ENCODE results near the gene REEP6.
"Not testable (repeated sequence)": the region's sequence is repeated elsewhere in the genome, so short reads cannot be mapped to it uniquely, and the experiment has no call there.

Gene REEP6

DNA sequence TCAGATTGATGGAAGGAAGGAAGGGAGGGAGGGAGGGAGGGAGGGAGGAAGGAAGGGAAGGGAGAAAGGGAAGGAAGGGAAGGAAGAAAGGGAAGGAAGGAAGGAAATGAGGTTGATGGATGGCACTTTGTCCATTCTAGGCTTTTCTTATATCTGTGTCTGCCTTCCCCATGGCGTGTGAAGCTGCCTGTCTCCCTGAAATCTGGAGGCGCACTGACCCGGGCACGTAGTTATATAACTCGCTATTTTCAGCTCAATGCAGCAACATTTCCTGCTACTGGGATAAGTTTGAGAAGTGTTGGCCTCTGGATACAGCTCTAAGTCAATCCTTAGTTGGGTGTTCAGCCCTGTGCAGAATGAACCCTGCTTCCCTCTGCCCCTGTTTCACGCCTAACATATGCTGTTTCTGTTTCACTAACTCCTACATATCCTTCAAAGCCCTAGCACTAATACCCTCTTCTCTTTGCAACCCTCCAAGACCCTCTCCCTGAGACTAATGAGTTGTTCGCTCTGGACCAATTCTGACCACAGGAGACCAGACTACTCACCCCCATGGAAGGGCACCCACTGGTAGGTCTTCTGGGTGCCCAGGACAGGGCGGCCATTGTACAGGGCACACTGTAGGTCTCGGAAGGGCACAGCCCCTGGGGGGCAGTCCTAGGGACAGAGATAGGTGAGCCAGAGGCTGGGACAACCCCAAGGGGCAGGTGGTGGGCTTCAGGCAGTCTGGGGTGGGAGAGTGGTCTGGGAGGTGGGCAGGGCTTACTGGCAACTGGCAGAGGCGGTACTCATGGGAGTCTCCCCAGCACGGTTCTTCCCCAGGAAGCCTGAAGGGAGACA is 18.8 kb downstream of the REEP6 start:
- DNase-seq, result no peak

DNA sequence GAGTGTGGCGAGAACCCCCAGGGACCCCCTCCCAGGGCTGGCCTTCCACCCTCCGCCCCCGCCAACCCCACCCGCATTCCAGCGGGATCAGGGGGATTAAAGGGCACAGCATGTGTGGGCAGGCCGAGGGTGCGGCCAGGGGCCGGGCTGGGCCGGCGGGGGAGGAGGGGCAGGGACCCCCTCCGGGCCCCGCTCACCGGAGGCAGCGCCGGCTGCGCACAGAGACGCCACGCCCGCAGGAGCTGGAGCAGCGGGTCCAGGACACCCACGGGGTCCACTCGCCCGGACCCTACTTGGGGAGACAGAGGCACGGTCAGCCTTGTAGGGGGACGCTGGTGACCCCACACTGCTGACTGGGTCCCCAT is 19.4 kb downstream of the REEP6 start:
- DNase-seq, result no peak

DNA sequence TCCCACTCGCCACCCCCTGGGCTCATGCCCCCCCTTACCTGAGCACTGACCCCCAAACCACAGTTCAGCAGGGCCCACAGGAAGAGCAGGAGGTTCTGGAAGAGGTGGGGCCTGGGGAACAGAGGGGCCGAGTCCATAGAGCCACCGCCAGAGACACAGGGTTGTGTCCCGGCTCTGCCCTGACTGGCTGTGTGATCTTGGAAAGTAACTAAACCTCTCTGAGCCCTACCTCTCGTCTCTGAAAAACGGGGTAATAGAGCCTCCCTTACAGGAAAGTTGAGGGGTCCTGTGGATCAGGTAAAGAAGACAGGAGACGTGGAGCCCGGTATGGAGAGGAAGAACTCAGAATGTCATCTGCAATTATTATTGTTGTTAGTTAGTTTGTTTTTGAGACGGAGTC is 19.8 kb downstream of the REEP6 start:
- DNase-seq, result no peak

DNA sequence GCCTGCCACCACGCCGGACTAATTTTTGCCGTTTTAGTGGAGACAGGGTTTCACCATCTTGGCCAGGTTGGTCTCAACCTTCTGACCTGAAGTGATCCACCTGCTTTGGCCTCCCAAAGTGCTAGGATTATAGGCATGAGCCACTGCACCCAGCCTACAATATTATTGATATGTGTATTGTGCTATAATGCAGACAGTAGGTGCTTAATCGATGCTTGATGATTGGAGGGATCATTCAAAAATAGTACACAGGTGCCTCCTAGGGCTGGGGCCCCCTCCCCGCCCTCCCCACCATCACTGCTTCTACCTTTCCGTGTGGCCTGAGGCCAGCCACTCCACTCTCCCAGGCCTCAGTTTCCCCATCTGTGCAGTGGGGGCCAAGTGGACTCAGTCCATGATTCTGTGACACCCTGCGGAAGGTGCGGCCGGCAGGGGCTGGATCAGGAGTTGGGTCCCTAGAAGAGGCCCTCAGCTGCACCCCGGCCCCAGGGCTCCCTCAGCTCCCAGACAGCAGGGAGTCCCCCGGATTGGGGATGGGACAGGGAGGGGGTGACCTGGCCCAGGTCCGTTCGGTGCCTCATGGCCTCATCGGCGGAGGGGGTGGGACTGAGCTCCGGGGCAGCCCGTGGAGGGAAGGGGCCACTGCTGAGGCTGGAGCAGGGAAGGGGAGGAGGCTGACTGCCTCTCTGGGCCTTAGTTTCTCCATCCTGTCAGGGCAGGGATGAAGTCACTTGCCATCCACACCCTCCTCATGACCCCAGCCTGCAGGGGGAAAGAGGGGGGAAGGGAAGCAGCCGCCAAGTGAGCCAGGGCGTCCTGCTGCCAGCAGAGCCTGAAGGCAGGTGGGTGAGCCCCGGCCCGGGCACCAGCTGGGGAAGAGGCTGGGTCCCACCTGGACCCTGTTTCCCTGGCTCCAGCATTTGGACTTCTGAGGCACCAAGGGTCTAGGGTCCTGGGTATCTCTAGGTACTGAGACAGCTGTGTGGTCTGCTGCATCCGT is 20.6 kb downstream of the REEP6 start:
- DNase-seq, result no peak

DNA sequence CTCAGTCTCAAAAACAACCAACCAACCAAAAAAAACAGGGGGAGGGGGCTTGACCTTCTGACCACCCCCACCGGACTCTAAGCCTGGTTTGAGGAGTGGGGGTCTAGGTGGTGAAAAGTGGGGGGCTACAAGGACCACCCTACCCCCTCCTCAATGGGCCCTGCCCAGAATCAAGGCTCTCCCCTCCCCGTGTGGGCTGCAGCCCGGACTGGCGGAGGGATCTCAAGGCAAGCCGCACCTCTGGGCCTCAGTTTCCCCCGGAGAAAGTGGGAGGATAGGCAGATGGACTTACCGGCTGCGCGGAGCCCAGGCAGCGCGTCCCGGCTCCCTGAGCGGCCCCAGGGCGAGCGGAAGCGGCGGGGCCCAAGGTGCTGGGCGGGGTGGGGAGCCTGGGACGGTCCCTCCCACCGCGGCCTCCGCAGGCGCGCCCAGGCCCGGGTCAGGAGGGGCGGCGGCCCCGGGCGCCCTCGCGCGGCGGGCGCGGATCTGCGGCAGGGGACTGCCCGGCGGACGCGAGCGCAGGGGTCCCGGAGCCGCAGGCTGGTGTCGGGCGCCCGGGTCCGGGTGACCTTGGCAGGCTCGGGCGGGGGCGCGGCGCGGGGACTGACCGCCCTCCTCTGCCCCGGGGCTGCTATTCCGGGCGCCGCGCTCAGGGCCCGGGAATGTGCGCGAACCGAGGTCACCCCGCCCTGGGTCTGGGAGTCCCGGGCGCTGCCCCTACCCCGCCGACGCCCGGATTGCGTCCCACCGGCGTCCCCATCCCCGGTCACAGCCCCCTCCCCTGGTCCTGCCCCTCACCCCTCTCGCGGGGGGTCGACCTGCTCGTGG is 21.9 kb downstream of the REEP6 start, which contains the start of gene ADAMTSL5:
Gene ADAMTSL5, minus strand, starts transcription at position 349 of the 828 bp plus-strand sequence. CDS start 2,076 bp downstream, outside the sequence.
- DNase-seq, result peak; percentile 68

DNA sequence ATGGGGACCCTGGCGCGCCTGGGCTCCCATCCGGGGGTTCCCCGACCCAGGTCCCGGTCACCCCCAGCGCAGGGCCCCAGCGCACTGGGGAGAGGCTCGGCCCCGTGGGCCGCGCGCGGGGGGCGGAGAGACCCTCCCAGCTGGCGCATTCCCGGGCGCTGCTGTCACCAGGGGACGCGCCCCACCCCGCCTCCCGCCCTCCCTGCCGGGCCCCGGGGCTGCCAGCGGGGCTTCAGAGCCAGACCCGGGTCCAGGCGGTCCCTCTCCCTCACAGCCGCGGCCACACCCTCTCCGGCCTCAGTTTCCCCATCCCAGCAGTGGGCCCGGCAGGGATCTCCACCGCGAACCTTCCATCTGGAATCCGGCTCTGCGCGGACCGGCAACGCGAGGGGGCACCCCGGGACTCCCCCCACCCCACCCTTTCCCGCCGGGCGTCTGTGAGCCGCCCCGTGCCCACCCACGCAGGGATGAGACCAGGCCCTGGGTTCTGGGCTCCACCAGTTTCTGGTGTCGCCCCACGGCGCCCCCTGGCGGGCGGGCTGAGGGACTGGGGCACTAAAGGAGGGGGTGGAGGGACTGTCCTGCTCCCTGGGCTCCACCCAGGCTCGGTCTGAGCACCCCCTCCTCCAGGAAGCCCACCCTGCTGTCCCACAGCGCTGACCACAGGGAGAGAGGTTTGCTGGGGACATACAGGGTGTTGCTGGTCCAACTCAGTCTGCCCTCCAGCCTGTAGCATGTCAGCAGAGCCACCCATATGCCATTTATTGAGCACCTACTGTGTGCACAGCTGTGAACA is 22.7 kb downstream of the REEP6 start:
- DNase-seq, result peak; percentile 73

DNA sequence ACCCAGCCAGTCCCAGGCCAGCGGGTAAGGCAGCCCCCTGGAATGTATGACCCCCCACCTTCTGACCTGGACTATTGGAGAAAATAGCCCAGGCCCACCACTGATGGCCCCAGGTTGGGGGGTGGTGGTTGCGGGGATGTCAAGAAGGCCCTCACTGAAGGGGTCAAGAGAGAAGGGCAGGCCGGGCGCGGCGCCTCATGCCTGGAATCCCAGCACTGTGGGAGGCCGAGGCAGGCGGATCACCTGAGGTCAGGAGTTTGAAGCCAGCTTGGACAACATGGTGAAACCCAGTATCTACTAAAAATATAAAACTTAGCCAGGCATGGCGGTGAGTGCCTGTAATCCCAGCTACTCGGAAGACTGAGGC is 23.3 kb downstream of the REEP6 start:
- no peak for DNase-seq

DNA sequence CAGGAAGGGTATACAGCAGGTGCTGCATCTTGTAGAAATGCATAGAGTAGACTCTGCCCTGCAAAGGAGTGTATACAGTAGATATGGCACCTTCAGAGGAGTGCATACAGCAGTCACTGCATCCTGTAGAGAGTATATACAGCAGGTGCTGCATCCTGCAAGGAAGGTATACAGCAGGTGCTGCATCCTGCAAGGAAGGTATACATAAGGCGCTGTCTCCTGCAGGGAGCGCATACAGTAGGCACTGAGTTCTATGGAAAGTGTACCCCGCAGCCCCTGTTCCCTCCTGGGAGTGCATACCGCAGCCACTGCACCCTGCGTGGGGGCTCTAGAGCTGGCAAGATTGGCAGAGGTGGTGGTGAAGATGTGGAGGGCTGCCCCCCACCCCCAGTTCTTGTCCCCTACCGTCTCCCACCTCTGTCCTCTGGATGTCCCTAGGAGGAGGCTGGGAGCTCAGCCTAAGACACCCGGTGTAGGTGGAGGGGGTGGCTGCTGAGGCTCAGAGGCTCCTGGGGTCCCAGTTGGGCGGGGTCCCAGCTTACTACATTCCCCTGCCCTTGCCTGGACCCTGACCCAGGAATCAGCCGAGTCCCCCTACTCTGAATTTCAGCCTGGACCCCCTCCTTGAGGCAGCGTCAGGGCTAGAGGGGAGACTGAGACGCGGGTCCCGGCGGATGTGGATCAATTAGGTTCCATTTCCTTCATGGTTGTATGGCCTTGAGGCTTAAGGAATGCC is 24.2 kb downstream of the REEP6 start:
- no peak for DNase-seq

DNA sequence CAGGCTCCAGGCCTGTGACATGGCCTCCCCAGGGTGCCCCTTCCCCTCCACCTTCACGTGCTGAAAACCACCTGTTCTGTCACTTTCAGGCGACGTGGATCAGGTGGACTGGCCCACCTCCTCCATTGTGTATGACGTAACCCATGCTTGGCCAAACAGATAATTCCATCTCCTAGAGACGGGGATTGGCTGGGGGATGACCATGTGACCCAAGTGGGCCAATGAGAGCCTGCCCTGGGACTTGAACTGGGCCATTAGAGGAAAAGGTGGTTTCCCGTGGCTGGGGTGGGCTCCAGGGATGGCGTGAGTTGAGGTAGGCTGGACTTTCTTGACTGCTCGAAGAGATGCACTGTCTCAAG is 25.4 kb downstream of the REEP6 start:
- no peak for DNase-seq

DNA sequence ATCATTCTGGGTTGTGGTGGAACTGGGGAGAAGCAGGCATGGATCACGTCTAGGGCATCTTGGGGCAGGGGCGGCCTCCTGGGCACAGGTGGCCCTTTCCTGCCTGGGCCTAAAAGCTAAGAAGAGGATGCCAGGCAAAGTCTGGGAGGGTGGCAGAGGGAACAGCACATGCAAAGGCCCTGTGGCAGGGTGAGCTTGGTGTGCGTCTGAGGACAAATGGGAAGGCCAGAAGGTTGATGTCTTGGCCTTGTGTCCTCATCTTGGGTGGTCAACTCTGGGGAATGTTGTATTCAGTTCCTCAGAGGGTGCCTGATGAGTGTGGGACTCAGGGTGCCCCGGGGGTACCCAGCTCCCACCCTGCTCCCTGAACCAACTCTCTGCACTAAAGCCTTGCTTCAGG is 27.5 kb downstream of the REEP6 start:
- no peak for DNase-seq

DNA sequence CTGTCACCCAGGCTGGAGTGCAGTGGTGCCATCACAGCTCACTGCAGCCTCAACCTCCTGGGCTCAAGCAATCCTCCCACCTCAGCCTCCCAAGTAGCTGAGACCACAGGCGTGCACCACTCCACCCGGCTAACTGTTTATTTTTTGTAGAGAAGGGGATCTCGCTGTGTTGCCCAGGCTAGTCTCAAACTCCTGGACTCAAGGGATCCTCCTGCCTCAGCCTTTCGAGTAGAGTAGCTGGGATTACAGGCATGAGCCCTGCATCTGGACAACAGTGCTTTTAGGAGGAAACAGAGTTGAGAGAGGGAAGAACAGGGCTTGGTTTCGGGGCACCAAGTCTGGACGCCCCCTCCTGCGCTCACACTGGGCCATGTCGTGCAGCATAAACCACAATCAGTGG is 28.8 kb downstream of the REEP6 start:
- not testable (repeated sequence) for DNase-seq

DNA sequence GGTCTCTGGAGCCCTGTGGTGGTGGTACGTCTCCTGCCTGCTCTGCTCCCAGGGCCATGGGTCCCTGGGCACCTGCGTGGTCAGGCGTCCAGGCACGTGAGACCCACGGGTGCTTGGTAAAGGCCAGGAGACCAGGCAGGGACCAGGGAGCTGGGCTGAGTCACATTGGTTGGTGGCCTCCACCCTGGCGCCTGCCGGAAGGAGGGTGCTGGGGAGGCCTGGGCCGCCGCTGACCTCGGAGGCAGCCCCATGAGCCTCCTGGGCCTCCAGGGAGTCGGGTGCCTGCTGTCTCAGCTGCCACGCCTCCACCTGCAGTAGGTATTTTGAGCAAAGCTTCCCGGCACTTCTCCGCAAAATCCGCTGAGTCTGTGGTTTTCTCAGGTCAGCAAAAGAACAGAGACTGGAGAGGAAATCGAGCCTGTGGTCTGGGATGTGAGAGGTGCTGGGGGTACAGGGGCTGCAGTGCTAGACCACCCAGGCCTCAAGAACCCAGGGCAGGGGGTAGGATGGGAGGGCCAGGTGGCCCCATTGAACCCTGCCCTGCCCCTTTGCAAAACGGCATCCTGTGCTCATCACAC is 29.3 kb downstream of the REEP6 start:
- DNase-seq, result no peak

DNA sequence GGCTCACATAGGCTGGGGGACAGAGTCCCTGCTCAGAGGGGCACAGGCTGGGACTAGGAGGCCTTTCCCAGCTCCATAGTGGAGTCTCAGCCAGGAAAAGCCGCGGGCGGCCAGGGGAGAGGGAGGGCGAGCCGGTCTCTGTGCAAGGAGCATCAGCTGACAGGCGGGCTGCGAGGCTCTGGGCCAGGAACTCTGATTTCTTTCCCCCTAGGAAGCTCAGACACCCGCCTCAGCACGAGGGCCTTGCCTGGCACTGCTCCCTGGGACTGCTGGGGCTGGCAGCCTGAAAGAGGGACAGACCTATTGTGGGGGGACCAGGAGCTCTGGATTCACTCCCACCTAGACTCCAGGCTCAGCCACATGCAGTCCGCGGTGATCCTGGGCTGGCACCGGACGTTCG is 30.7 kb downstream of the REEP6 start:
- no peak for DNase-seq

DNA sequence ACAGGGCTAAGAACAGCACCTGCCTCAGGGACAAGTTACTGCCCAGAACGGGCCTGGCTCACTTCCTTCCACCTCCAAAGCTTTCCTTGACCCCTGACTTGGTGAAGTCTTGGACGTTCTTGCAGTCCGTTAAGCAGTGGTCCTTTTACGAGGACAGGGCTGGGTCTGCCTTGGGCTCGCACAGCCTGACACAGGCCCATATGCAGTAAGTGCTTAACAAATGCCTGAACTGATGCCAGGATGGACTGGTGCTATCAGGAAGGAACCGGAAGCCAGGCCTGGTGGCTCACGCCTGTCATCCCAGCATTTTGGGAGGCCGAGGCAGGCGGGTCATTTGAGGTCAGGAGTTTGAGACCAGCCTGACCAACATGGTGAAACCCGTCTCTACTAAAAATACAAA is 31.1 kb downstream of the REEP6 start:
- no peak for DNase-seq

DNA sequence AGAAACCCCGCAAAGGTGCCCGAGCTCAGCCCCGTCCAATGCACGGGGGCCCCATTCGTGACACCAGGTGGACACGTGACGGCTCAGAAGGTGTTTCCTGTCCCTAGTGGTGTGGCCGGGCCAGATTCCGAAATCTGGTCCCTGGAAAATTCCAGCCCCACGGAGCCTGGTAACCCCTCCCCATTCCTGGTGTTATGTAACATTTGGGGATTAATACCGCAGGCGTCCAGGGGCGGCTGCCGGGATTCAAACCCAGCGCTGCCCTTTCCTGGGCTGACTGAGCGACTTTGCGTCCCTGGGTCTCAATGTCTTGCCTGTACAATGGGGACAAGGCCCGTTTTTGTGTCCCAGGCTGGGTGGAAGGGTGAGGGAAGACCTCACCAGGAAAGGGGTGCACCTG is 31.9 kb downstream of the REEP6 start:
- DNase-seq, result no peak

DNA sequence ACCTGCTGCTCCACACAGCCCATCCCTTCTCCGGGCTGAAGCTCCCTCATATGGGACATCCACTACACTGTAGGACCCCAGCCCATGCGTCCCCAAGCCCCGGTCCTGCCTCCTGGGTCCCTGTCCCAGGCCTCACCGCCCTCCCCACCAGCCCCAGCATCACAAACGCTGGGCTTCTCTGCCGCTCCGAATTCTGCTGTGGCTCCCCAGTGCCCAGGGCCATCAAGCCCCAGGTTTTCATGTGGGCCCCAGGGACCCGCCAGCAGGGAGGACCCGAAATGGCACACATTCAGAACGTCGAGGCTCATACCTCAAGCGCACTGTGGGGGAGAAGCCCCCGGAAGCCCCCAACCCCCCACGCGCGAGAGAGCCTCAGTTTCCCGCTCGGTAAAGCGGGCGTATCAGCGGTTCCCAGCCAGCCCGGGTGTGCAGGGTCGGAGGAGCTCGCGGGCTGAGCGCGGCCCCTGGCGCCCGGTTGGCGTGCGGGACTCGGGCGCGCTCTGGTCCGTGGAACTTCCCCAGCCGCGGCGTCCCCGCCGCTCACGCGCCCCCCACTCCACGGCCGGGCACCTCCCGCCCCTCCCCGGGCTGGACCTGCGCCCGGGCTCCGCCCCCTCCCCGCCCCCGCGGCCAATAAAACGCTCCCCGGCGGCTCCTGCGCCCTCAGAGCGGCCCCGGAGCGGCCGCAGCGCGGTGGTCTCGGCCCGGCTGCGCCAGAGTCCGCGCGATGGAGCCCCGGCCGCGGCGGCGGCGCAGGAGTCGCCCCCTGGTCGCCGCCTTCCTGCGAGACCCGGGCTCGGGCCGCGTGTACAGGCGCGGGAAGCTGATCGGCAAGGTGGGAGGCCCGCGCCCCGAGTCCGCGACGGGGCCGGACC is 32.7 kb downstream of the REEP6 start, which contains the start of gene PLK5:
Gene PLK5, plus strand, starts transcription at position 666 of the 875 bp plus-strand sequence. CDS start 2,920 bp downstream, outside the sequence.
- no peak for DNase-seq

DNA sequence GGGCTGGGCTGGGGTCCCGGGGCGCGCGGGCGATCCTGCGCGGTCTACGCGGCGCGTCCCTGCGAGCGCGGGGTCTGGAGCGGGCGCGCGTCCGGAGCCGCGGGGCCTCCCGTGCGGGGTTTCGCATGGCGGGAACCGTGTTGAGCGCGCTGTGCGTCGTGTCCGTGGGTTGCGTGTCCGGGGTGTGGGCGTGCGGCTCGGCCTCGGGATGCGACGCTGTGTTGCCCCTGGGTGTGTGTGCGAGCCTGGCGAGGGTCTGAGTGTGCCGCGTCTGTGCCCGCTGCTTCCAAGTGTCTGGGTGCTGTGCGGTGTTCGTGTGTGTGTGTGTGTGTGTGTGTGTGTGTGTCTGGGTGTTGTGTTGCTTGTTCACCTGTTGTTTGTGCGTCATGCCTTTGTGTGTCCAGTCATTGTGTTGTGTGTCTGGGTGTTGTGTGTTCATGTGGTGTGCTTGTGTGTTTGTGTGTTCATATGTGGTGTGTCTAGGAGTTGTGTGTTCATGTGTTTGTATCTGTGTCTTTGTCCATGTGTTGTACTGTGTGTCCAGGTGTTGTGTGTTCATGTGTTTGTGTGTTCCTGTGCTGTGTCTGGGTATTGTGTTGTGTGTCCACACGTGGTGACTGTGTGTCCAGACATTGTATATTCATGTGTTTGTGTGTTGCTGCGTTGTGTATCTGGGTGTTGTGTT is 33.4 kb downstream of the REEP6 start:
- no peak for DNase-seq

DNA sequence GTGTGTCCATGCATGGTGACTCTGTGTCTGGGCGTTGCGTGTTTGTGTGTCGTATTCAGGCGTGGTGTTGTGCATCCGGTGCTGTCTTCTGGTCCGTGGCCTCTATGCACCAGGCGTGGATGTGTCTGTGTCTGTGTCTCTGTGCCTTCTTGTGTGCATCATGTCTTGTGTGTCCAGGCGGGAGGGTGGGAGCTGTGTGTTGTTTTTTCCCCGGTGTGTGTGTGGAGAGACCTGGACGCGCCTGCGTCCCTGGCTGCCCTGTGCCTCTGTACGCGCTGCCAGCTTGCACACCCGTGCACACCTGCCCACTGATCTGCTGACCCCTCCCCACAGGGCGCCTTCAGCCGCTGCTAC is 34.0 kb downstream of the REEP6 start:
- no peak for DNase-seq

DNA sequence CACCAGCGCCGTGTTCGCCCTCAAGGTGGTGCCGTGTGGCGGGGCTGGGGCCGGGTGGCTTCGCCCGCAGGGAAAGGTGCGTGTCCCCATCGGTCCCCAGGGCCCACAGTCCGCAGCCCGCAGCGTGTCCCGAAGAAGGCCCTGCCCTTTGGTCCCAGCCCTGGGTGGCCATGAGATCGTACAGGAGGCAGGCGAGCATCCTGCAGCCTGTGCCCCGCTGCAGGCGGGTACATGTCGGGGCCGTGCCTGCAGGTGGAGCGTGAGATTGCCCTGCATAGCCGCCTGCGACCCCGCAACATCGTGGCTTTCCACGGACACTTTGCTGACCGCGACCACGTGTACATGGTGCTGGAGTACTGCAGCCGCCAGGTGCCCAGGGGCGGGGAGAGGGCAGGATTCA is 34.4 kb downstream of the REEP6 start:
- DNase-seq, result no peak
